CD4-positive, alpha-beta T cell (primary cell): ENCODE data around the gene P2RY14. TPM values are rescaled to one million over a fixed set of nuclear protein-coding genes. Genes with fewer than 3 reads are reported as not detected.

Experiments
- ATAC-seq: fragments of 200-7000 bp; cut with Tn5 transposase; one replicate; pipeline ENCODE4 v1.10.0; 2022; ENCODE audit warnings: mild to moderate bottlenecking; ENCODE audit not compliant: poor library complexity
- CTCF ChIA-PET: fragments of 350-600 bp; sonication (Branson Sonifier 250); formaldehyde crosslinking; loops from one replicate; lab custom pipeline; 2021; ENCODE audit warnings: antibody characterized with exemption, inconsistent platforms; lab: Charles Lee
- POLR2A ChIA-PET: fragments of 350-600 bp; sonication (Branson Sonifier 250); formaldehyde crosslinking; loops from one replicate; lab custom pipeline; 2021; ENCODE audit warnings: antibody characterized with exemption, inconsistent platforms; lab: Charles Lee
- DNase-seq, 14 experiments: peaks; one replicate each; pipeline ENCODE4 v3.0.0-alpha.2; 2013 to 2020; ENCODE audit warnings: mixed read lengths in 2 of 14
- H3K27ac ChIP-seq, 2 donors: one replicate each; pipeline versions ENCODE4 v1.5.1 to v1.7.0; 2013; ENCODE audit warnings: low read length in 2 of 2, low read depth in 1 of 2, mild to moderate bottlenecking in 1 of 2
- H3K27me3 ChIP-seq, 2 experiments: 1 replicate in 1 of 2; 2 replicates in 1 of 2; pipeline versions ENCODE4 v1.6.1 to v1.7.0; 2013; ENCODE audit warnings: low read length in 2 of 2, control low read depth in 1 of 2, mild to moderate bottlenecking in 1 of 2, moderate library complexity in 1 of 2; ENCODE audit not compliant: insufficient read depth in 2 of 2, control insufficient read depth in 1 of 2
- H3K36me3 ChIP-seq: one replicate; pipeline ENCODE4 v1.6.1; 2013; ENCODE audit warnings: low read length, control low read depth; ENCODE audit not compliant: insufficient read depth
- H3K4me1 ChIP-seq: one replicate; pipeline ENCODE4 v1.6.1; 2013; ENCODE audit warnings: low read length, control low read depth; ENCODE audit not compliant: insufficient read depth
- H3K4me3 ChIP-seq: one replicate; pipeline ENCODE4 v1.5.1; 2013; ENCODE audit warnings: mild to moderate bottlenecking, low read length, moderate library complexity
- H3K9me3 ChIP-seq, 2 experiments: 1 replicate in 1 of 2; 2 replicates in 1 of 2; pipeline versions ENCODE4 v1.6.1 to v1.7.0; 2013; ENCODE audit warnings: low read length in 2 of 2, mild to moderate bottlenecking in 2 of 2, control low read depth in 1 of 2, moderate library complexity in 1 of 2; ENCODE audit not compliant: control insufficient read depth in 1 of 2, insufficient read depth in 1 of 2
- H3K27ac Mint-ChIP-seq: one replicate; pipeline ENCODE4 v1.8.0; 2020; ENCODE audit warnings: mixed read lengths
- H3K27me3 Mint-ChIP-seq: one replicate; pipeline ENCODE4 v1.8.0; 2021; ENCODE audit warnings: mixed read lengths
- H3K36me3 Mint-ChIP-seq: one replicate; pipeline ENCODE4 v1.8.0; 2021; ENCODE audit warnings: low read depth, mixed read lengths
- H3K4me1 Mint-ChIP-seq: one replicate; pipeline ENCODE4 v1.8.0; 2021; ENCODE audit warnings: low read depth, mixed read lengths
- H3K4me3 Mint-ChIP-seq: one replicate; pipeline ENCODE4 v1.8.0; 2020; ENCODE audit warnings: mild to moderate bottlenecking, mixed read lengths
- H3K9me3 Mint-ChIP-seq: one replicate; pipeline ENCODE4 v1.8.0; 2020; ENCODE audit warnings: mixed read lengths
- intact Hi-C, 2 experiments: fragments of 100-400 bp; cut with DNase I in 1 of 2; cut with micrococcal nuclease in 1 of 2; formaldehyde crosslinking; loops; one replicate each; pipeline versions ENCODE4 v1.15.1 to v1.9.0; 2023 to 2025; cut with DNase I, micrococcal nuclease
- total RNA-seq, 174 experiments: library from RNA in 2 of 174; stranded (reverse) in 2 of 174; gene quantifications; one replicate each; pipeline ENCODE4 v1.2.3 and lab custom pipeline; 2021 to 2026
- TF ChIP-seq, protein P1 (sequence below): fragments of 200-600 bp; IDR thresholded peaks from one replicate; pipeline ENCODE4 v1.8.0; 2022; ENCODE audit warnings: antibody characterized with exemption, mild to moderate bottlenecking

The P2RY14 gene
- total RNA-seq, 2 experiments from 2014 or later, result 0.22 TPM; not detected in 1

DNA sequence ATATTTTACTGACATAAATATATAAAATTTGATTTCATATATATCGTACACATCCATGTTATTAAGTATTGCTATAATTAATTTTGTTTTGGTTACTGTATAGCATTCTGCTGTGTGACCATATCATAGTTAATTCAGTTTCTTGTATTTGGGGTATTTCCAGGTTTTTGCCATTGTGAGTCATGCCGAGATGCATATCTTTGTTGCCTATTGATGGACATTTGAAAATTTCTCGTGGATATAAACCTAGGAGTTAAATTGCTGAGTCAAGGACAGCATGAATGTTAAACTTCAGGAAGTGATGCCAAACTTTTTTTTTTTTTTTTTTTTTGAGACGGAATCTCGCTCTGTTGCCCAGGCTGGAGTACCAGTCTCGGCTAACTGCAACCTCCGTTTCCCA lies 41.6 kb downstream of the P2RY14 start:
- ATAC-seq (no peak), DNase-seq (no peak)
- H3K27me3 Mint-ChIP-seq, result no peaks in the 10 kb centered on the region
- no peak overlapping the region for H3K27ac ChIP-seq
- TF ChIP-seq, protein P1, sequence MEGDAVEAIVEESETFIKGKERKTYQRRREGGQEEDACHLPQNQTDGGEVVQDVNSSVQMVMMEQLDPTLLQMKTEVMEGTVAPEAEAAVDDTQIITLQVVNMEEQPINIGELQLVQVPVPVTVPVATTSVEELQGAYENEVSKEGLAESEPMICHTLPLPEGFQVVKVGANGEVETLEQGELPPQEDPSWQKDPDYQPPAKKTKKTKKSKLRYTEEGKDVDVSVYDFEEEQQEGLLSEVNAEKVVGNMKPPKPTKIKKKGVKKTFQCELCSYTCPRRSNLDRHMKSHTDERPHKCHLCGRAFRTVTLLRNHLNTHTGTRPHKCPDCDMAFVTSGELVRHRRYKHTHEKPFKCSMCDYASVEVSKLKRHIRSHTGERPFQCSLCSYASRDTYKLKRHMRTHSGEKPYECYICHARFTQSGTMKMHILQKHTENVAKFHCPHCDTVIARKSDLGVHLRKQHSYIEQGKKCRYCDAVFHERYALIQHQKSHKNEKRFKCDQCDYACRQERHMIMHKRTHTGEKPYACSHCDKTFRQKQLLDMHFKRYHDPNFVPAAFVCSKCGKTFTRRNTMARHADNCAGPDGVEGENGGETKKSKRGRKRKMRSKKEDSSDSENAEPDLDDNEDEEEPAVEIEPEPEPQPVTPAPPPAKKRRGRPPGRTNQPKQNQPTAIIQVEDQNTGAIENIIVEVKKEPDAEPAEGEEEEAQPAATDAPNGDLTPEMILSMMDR, result no peak
- H3K4me1 Mint-ChIP-seq, result no peaks in the 10 kb centered on the region
- H3K4me3 Mint-ChIP-seq, result no peak overlapping the region
- H3K4me1 ChIP-seq, result no peaks in the 10 kb centered on the region
- no peaks in the 10 kb centered on the region for H3K36me3 Mint-ChIP-seq
- intact Hi-C loops, result no loop called here
- no peak overlapping the region for H3K4me3 ChIP-seq
- no peaks in the 10 kb centered on the region for H3K36me3 ChIP-seq
- ChIA-PET POLR2A (no interaction called here), CTCF (interaction anchor here (0.7 kb wide), 1 partner anchor 47 kb away, joined by 4 read pairs; no protein-coding TSS in a partner anchor)
- no peaks in the 10 kb centered on the region for H3K27me3 ChIP-seq
- H3K9me3 ChIP-seq, result no peaks in the 10 kb centered on the region
- H3K9me3 Mint-ChIP-seq, result no peaks in the 10 kb centered on the region
- H3K27ac Mint-ChIP-seq, result no peak overlapping the region

DNA sequence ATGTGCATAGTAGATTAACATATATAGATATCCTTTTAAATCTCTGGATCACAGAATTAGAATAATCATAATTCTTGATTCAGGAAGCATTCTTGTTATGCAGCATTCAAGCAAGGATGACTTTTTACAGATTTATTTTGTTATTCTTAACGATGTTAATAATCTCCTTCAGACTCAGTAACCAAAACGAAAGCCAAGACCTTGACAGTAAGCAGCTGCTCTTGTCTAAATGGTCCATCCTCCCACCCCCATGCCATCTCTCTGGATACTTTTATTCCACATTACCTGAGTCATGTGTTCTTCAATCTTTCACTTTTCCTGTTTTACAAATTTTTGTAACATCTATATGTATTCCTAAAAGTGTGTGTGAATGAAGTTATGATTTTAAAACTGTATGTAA lies 42.0 kb downstream of the P2RY14 start:
- ATAC-seq (no peak), DNase-seq (no peak)
- Histone ChIP-seq H3K36me3 (no peaks in the 10 kb centered on the region), H3K4me3 (no peak overlapping the region), H3K27me3 (no peaks in the 10 kb centered on the region), H3K27ac (no peak overlapping the region), H3K4me1 (no peaks in the 10 kb centered on the region), H3K9me3 (no peaks in the 10 kb centered on the region)
- POLR2A ChIA-PET, result no interaction called here
- H3K4me1 Mint-ChIP-seq, result no peaks in the 10 kb centered on the region
- no peaks in the 10 kb centered on the region for H3K9me3 Mint-ChIP-seq
- H3K27me3 Mint-ChIP-seq, result no peaks in the 10 kb centered on the region
- intact Hi-C loops, result no loop called here
- no peak overlapping the region for H3K27ac Mint-ChIP-seq
- no peak overlapping the region for H3K4me3 Mint-ChIP-seq
- CTCF ChIA-PET, result no interaction called here
- H3K36me3 Mint-ChIP-seq, result no peaks in the 10 kb centered on the region
- TF ChIP-seq, protein P1, result no peak

DNA sequence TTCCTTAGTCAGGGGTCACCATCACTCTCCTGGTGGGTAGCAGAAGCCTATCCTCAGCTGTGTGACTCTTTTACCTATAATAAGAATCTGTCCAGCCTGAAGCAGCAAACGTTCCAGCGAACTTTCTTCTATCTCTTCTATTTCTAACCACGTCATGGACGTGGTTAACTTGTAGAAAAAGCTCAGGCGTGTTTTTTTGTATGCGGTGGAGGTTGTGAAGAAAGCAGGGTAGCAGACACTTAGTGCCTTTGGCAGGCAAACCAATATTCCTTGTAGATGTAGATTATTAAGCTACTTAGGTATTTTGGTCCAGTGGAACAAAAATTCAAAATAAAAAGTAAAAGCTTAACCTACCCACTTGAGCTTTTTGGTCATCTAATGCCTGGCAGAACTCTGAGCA lies 43.5 kb downstream of the P2RY14 start:
- Histone ChIP-seq H3K27ac (no peak overlapping the region), H3K4me1 (peaks cover 3% of the 10 kb centered on the region), H3K27me3 (no peaks in the 10 kb centered on the region), H3K9me3 (no peaks in the 10 kb centered on the region), H3K4me3 (no peak overlapping the region), H3K36me3 (no peaks in the 10 kb centered on the region)
- Mint-ChIP-seq H3K4me3 (no peak overlapping the region), H3K9me3 (no peaks in the 10 kb centered on the region), H3K4me1 (peaks cover 12% of the 10 kb centered on the region), H3K27me3 (no peaks in the 10 kb centered on the region), H3K36me3 (no peaks in the 10 kb centered on the region), H3K27ac (no peak overlapping the region)
- ChIA-PET CTCF (interaction anchor here (0.6 kb wide), 1 partner anchor 16 kb away, joined by 3 read pairs; no protein-coding TSS in a partner anchor), POLR2A (no interaction called here)
- DNase-seq (no peak), ATAC-seq (no peak)
- TF ChIP-seq, protein P1, result no peak
- intact Hi-C loops, result no loop called here
